GM12865 (cell line): Measurements from ENCODE around the gene NEURL1B.

ENCODE experiments used
- DNase-seq: peaks from one replicate; pipeline ENCODE4 v3.0.0; 2010; ENCODE audit warnings: low read depth
- H3K4me3 ChIP-seq: 2 replicates; pipeline ENCODE4 v1.5.1; 2011; ENCODE audit warnings: mild to moderate bottlenecking, low read depth, low read length, control low read depth
- TF ChIP-seq, protein P1 (sequence below): IDR thresholded peaks from 2 replicates; pipeline ENCODE4 v1.5.1; 2011; ENCODE audit warnings: low read length, control low read depth, low read depth, inconsistent platforms; ENCODE audit not compliant: insufficient read depth; ENCODE audit errors: missing control alignments

The NEURL1B gene

DNA sequence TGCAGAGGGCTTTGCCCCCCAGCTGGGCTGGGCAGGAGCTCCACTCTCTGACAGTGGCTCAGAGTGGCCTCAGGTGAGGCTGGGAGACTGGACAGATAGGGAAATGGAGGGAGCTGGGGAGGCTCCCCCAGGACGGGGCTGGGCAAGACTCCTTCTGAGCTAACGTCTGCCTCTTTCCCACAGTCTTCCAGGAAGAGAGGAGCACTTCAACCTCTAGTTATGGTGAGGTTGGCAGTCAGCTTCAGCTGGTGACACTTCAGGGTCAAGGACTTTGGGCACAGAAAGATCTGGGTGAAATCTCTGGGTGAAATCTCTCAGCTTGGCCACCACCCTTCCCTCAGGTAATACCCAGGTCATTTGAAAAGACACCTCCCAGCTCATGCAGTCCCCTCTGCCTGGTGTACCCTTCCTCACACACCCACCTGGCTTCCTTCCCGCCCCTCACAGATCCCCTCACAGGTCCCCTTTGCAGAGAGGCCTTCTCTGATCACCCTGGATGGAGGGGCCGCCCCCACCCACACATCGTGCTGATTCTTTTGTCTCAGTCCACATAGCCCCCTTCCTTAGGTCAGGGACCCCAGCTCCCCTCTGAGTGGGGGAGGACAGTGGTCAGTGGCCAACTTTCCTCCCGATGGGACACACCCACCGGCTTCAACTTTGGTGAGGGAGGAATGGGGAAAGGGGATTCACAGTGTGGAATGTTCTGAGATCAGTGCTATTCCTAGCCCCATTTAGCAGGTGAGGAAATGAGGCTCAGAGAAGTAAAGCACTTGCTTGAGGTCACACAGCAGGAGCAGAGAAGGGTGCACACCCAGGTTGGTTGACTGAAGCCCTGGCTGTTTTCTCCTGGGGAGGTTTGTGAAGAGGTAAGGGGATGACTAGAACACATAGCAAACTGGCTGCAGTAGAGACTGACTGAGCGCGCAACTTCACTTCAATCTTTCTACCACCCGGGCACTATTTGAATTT, 15.8 kb upstream of the NEURL1B start:
- DNase-seq, result no peak
- TF ChIP-seq, protein P1, sequence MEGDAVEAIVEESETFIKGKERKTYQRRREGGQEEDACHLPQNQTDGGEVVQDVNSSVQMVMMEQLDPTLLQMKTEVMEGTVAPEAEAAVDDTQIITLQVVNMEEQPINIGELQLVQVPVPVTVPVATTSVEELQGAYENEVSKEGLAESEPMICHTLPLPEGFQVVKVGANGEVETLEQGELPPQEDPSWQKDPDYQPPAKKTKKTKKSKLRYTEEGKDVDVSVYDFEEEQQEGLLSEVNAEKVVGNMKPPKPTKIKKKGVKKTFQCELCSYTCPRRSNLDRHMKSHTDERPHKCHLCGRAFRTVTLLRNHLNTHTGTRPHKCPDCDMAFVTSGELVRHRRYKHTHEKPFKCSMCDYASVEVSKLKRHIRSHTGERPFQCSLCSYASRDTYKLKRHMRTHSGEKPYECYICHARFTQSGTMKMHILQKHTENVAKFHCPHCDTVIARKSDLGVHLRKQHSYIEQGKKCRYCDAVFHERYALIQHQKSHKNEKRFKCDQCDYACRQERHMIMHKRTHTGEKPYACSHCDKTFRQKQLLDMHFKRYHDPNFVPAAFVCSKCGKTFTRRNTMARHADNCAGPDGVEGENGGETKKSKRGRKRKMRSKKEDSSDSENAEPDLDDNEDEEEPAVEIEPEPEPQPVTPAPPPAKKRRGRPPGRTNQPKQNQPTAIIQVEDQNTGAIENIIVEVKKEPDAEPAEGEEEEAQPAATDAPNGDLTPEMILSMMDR, result no peak
- no peak overlapping the region for H3K4me3 ChIP-seq

DNA sequence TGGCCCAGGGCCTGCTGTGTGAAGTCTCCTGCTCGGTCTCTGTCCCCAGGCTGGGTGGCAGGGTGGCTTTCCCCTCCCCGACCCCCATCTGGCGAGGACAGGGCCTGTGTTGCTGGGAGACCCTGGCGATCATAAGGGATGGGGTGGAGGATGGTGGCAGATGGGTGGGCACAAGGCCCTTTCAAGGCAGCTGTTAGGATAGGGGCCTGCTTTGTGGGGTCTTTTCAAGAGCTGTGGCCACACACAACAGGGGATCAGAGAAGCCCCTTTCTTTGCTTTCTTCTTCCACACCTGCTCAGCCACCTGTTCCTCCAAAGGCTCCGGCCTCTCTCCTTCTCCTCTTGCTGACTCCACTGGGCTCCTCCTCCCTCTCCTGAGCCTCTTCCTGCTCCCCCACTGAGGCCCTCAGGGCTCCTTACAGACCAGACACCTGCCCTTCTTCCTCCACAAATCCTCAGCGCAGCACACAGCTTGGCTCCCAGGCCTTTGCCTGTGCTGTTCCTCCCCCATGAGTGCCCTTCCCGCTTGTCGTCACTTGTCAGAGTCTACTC, 15.0 kb upstream of the NEURL1B start:
- H3K4me3 ChIP-seq, result no peak overlapping the region
- TF ChIP-seq, protein P1, result no peak
- DNase-seq, result no peak

DNA sequence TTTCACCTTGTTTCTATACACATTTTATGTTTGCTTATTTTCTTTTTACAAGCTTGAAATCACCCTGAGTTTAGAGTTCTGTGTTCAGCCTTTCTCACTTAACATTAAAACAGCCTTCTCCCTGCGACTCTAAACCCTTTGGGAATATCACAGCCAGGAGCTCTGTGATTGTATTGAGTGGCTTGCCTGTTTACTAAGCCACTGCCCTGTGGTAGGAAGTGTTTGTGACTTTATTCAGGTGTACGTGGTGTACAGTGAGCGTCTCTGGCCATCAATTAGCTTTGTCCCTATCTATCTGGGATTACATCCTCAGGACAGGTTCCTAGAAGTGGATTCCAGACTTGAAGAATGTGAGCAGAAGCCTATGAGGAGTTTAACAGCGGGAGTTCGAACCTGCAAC, 11.0 kb upstream of the NEURL1B start:
- no peak for DNase-seq
- TF ChIP-seq, protein P1, result no peak
- no peak overlapping the region for H3K4me3 ChIP-seq

DNA sequence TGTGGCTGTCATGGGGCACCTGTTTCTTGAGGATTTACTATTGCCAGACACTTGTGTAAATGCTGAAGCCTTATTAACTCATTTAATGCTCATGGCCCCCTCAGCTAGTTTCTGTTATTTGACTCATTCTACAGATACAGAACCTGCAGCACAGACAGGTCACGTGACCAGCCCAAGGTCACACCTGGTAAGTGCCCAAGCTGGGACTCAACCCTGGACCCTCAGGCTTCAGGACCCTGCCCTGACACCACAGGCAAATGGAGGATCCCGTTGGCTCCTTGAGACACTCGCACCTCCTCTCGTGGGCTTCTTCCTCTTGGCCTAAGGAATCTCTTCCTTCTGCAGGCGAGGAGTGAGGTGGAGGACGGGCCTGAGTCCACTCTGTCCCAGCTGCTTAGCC, 10.6 kb upstream of the NEURL1B start:
- TF ChIP-seq, protein P1, result no peak

DNA sequence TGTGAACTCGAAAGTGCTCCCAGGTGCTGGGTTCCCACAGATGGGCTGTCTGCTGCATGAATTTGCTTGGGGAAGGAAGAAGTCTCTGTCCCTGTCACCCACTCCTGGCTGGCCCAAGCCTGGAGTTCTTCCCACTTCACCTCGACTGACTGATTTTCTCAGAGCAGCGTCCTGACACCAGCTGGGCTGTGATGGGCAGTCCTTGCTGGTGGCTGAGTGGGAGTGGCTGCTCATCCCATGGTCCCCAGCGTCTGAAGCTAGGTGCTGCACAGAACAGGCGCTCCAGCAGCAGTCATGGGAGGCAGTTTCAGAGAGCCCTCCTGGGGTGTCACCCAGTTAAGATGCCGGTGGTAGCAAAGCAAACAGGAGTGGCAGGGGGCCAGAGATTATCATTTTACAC, 10.1 kb upstream of the NEURL1B start:
- TF ChIP-seq, protein P1, result no peak
- H3K4me3 ChIP-seq, result no peak overlapping the region
- no peak for DNase-seq

More for the DNA sequence above, 10.6 kb upstream of the NEURL1B start:
- no peak for DNase-seq
- no peak overlapping the region for H3K4me3 ChIP-seq

DNA sequence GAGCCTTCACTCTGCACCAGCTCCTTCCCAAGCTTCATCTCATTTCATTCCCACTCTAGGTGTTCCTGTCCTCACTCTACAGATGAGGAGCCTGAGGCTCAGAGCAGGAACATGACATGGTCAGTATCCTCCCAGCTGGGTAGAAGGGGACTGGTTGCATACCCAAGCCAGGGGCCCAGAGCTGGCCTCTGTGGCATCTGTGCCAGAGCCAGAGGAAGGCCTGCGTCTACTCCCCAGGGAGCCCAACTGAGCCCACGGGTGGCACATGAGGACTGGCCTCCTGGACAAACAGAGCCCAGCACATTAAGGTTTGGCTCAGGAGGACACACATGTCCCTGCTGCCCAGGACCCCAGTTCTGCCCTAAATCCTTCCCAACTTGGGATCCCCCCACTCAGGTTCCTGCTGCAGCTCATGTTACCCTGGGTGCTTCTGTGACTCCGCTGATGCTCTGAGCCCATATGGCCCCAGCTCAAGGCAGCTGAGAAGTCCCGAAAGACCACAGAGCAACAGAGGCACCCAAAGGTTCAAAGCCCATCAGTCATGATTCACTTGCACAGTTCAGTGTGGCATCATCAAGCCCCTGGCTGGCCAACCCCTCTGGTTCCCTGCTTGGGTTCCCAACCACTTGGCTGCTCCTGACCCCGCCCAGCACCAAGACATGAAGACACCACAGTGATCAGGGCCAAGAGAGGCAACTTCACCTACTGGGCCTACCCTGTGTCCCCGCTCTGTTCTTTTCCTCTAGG, 8.5 kb upstream of the NEURL1B start:
- TF ChIP-seq, protein P1, result no peak
- H3K4me3 ChIP-seq, result no peak overlapping the region
- DNase-seq, result no peak
